ENCODE results near the gene SUMF1. TPM values are rescaled to one million over a fixed set of nuclear protein-coding genes. Genes with fewer than 3 reads are reported as not detected.

The SUMF1 gene
- total and polyA plus RNA-seq, 8 donors = 27.1 to 43.9 (median 35.3) TPM

- intact Hi-C loops (cut with DNase I) = no loop called here
- Histone ChIP-seq H3K9me3 (no peaks in the 10 kb centered on the region), H3K27me3 (no peaks in the 10 kb centered on the region), H3K4me1 (no peaks in the 10 kb centered on the region), H3K27ac (no peak overlapping the region), H3K4me3 (no peak overlapping the region), H3K36me3 (peaks cover 0 to 45% of the 10 kb centered on the region in 2 donors)
- no peak for ATAC-seq
- TF ChIP-seq, protein P1, sequence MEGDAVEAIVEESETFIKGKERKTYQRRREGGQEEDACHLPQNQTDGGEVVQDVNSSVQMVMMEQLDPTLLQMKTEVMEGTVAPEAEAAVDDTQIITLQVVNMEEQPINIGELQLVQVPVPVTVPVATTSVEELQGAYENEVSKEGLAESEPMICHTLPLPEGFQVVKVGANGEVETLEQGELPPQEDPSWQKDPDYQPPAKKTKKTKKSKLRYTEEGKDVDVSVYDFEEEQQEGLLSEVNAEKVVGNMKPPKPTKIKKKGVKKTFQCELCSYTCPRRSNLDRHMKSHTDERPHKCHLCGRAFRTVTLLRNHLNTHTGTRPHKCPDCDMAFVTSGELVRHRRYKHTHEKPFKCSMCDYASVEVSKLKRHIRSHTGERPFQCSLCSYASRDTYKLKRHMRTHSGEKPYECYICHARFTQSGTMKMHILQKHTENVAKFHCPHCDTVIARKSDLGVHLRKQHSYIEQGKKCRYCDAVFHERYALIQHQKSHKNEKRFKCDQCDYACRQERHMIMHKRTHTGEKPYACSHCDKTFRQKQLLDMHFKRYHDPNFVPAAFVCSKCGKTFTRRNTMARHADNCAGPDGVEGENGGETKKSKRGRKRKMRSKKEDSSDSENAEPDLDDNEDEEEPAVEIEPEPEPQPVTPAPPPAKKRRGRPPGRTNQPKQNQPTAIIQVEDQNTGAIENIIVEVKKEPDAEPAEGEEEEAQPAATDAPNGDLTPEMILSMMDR (IDR thresholded peaks at IDR 0.05) = no peak
- no peak for DNase-seq
These were observed 58.1 kb downstream of the SUMF1 start for GRCh38 chr3:4408958-4409357.

DNA sequence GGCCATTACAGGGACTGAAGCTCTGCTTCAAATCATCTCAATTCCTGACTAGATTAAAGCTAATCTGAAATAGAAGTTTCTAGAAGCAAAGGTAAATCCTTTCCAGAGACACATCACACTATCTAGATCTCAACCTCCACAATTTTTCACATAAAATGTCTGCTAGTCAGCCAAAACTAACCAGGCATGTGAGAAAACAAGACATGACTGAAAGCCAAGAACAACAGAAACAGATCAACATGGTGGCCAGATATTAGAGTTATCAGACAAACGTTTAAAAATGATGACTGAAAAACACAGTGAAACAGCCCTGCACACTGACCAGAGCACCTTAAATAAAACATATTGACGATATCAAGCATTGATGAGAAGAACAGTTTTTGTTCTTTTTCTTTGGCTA is 59.1 kb downstream of the SUMF1 start:
- no peak for ATAC-seq
- H3K27ac ChIP-seq = no peak overlapping the region
- no peaks in the 10 kb centered on the region for H3K4me1 ChIP-seq
- no peaks in the 10 kb centered on the region for H3K27me3 ChIP-seq
- intact Hi-C loops (cut with DNase I) = no loop called here
- DNase-seq = no peak
- no peaks in the 10 kb centered on the region for H3K9me3 ChIP-seq
- H3K36me3 ChIP-seq = peaks cover 0 to 46% of the 10 kb centered on the region in 2 donors
- no peak overlapping the region for H3K4me3 ChIP-seq
- TF ChIP-seq, protein P1 (IDR thresholded peaks at IDR 0.05) = no peak

- Histone ChIP-seq H3K27me3 (no peaks in the 10 kb centered on the region), H3K27ac (no peak overlapping the region), H3K4me1 (no peaks in the 10 kb centered on the region), H3K4me3 (no peak overlapping the region), H3K9me3 (no peaks in the 10 kb centered on the region), H3K36me3 (peaks cover 0 to 43% of the 10 kb centered on the region in 2 donors)
- DNase-seq (no peak), ATAC-seq (no peak)
- intact Hi-C loops (cut with DNase I) = no loop called here
- TF ChIP-seq, protein P1 (IDR thresholded peaks at IDR 0.05) = no peak
These were observed 60.1 kb downstream of the SUMF1 start for GRCh38 chr3:4406746-4407568.

DNA sequence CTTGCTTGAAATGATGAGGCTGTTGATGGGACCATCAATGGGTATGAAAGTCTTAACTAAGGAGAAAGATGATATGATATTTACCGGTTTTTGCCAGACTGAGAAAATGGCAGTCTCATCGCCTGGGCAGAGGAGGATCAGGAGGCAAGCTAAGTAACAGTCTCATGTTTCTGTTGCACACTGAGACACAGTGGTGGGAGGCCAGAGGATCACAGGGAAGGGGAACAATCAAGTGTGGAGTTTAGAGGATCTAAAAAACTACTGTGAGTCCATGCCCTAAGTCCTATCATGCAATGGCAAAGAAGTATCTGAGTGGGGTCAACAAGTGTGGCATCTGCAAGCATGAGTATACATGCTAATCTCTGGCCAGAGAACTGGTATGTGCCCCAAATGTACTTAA is 62.2 kb downstream of the SUMF1 start:
- DNase-seq (no peak), ATAC-seq (no peak)
- Histone ChIP-seq H3K36me3 (peaks cover 0 to 36% of the 10 kb centered on the region in 2 donors), H3K27me3 (no peaks in the 10 kb centered on the region), H3K9me3 (no peaks in the 10 kb centered on the region), H3K4me3 (no peak overlapping the region), H3K27ac (no peak overlapping the region), H3K4me1 (no peaks in the 10 kb centered on the region)
- intact Hi-C loops (cut with DNase I) = no loop called here
- TF ChIP-seq, protein P1 (IDR thresholded peaks at IDR 0.05) = no peak

- TF ChIP-seq, protein P1 (IDR thresholded peaks at IDR 0.05) = no peak
- ATAC-seq (no peak), DNase-seq (no peak)
- no peak overlapping the region for H3K4me3 ChIP-seq
- H3K9me3 ChIP-seq = no peaks in the 10 kb centered on the region
- intact Hi-C loops (cut with DNase I) = no loop called here
- no peaks in the 10 kb centered on the region for H3K27me3 ChIP-seq
- H3K27ac ChIP-seq = no peak overlapping the region
- H3K36me3 ChIP-seq = peaks cover 0 to 31% of the 10 kb centered on the region in 2 donors
- peaks cover 0 to 7% of the 10 kb centered on the region in 2 donors for H3K4me1 ChIP-seq
These were observed 65.6 kb downstream of the SUMF1 start for GRCh38 chr3:4401441-4401840.

Measured in left lung (tissue), 10 donors.